Skin of body (tissue), 3 donors: ENCODE results near the gene COMMD3. TPM values are rescaled to one million over a fixed set of nuclear protein-coding genes. Genes with fewer than 3 reads are reported as not detected.

ENCODE experiments used
- DNase-seq: peaks from one replicate; lab custom pipeline; 2025; lab: John Stamatoyannopoulos, UW
- small RNA-seq: library from RNA; depleted of rRNA; stranded (forward); fragments of <200 nt; gene quantifications from one replicate; pipeline ENCODE3, GENCODE V24; 2014; ENCODE audit warnings: low replicate concordance
- total RNA-seq: library from RNA; depleted of rRNA; stranded (reverse); fragments of >200 nt; gene quantifications from one replicate; pipeline ENCODE4 v1.2.3, GENCODE V29; 2014

COMMD3 gene
- total RNA-seq, 1 donor from 2014 or later: 56.7 TPM

DNA sequence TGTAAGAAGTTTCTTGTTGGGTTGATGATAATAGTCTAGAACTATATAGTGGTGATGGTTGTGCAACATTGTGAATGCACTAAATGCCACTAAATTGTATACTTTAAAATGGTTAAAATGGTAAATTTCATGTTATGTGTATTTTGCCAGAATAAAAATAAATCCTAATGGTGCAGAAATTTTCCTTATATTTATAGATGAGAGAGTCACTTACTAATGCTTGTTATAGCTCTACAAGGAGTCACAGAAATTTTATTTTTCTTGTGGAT, 50.2 kb downstream of the COMMD3 start:
- no peak for DNase-seq

DNA sequence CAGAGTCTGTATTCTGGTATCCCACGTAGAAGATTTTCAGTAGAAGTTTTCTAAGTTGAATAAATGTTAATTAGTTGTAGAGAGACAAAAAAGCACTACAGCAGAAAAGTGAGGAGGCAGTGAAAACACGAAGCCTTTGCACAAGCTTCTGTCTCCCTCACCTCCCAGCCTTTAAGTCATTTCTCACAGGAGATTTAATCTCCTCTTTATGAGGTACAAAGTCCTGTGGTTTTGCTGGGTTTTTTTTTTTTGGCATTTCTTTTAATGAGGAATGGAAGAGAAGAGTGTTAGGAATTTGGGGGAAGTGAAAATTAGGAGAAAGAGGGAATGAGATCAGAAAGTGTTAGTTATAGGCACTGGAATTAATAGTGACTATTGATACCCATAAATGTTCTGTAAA, 50.6 kb downstream of the COMMD3 start:
- DNase-seq: no peak

GRCh38 chr10:22367471-22367870, 51.3 kb downstream of the COMMD3 start:
- DNase-seq: no peak

- DNase-seq: no peak
Measured at GRCh38 chr10:22368402-22368801, 52.2 kb downstream of the COMMD3 start.

- no peak for DNase-seq
Measured at GRCh38 chr10:22368981-22369380, 52.8 kb downstream of the COMMD3 start.

DNA sequence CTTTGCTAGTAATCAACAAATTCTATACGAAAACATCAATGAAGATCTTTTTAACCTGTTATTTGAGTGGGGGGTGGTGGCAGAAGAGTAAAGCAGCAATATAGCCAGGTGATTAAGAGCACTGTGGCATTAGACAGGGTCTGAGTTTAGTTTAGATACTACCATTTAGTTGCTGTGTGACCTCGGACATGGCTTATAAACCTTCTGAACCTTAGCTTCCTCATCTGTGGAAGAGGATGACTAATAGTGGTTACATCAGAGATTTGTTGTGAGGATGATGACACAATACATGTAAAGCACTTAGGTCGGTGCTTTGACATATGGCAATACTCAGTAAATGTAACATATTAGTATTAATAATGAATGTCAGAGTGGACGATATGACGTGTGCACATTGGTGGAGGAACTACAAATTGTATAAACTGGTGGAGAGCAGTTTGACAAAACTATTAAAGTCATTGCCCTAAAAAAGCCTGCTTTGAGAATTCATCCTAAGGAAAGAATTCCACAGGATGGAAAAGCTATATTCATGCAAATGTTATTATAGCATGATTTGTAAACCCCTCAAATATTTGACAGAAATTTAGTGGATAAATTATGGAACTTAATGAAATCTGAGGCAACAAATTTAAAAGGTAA, 53.4 kb downstream of the COMMD3 start:
- DNase-seq: no peak

Small RNA genes lying within 50 kb of the gene (small RNA-seq; reads per million reads assigned to genes)
- not detected for gene AL158211.3

Other genes with a start within 250 kb of the COMMD3 start
- not detected for gene EBLN1, start 98.4 kb upstream of the COMMD3 start, total RNA-seq
- 41.9 TPM for gene BMI1, start 4.7 kb downstream of the COMMD3 start, total RNA-seq
- not detected for gene SPAG6, start 29.1 kb downstream of the COMMD3 start, total RNA-seq